Epithelial cell of prostate (primary cell): ENCODE results near the gene TRPC6.

Experiments used
- DNase-seq: peaks from one replicate; pipeline ENCODE4 v3.0.0-alpha.2; 2011; ENCODE audit warnings: low read depth, low spot score
- H3K27ac ChIP-seq: fragments of 450-650 bp; 2 replicates; pipeline ENCODE4 v1.5.1; 2017; ENCODE audit warnings: mild to moderate bottlenecking

TRPC6 gene

GRCh38 chr11:101429703-101430540 lies 153.9 kb downstream of the TRPC6 start:
- DNase-seq, result no peak
- H3K27ac ChIP-seq, result no peak overlapping the region

- no peak overlapping the region for H3K27ac ChIP-seq
- no peak for DNase-seq
Observed at GRCh38 chr11:101428918-101429317, 154.9 kb downstream of the TRPC6 start.

GRCh38 chr11:101407324-101407723 lies 176.5 kb downstream of the TRPC6 start:
- DNase-seq, result no peak
- H3K27ac ChIP-seq, result no peak overlapping the region
